T-helper 22 cell (primary cell): ENCODE data around the gene ADCY2.
A peak's percentile ranks its signal among the peaks of the same experiment; 100 is the strongest.

Source experiments
- DNase-seq: peaks from one replicate; pipeline ENCODE4 v3.0.0-alpha.2; 2020; ENCODE audit warnings: low read depth

The ADCY2 gene

GRCh38 chr5:7784683-7785380, 388.9 kb downstream of the ADCY2 start:
- no peak for DNase-seq

GRCh38 chr5:7787770-7788169, 391.8 kb downstream of the ADCY2 start:
- no peak for DNase-seq

- no peak for DNase-seq
Measured at GRCh38 chr5:7789567-7789966, 393.6 kb downstream of the ADCY2 start.

DNA sequence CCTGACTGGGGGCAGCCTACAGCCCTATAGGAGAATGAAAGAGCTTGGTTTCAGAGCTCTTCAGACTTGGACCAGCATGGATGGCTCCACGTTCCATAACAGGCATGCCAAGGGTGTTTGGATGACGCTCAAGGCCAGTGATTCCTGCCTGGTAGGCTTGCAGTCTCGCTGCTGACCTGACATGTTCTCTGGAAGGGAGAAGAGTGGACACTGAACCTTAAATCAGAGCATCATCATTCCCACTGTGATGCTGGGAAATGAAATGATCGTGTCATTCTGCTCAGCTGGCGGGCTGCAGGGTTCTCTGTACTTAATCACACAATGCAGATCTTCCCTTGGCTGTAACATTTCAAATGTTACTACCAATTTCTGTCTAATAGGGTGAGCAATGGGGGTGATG, 398.0 kb downstream of the ADCY2 start:
- no peak for DNase-seq

DNA sequence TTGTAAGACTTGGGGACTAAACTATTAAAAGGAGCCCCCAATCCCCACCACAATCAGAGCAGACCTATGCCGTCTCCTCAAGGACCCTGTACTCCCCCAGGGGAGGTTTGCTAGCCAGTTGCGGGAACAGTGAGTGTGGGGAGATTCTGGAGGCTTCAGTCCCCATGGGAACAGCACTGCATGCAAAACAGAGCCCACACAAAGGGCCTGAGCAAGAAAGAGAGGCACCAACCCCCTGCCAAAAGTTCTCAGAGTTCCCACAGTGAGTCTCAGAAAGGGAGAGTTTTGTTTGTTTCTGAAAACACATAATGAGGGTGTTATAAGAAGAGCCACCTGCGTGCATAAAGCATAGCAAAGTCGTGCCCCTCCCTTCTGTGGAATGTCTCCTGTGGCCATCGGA, 398.4 kb downstream of the ADCY2 start:
- no peak for DNase-seq

DNA sequence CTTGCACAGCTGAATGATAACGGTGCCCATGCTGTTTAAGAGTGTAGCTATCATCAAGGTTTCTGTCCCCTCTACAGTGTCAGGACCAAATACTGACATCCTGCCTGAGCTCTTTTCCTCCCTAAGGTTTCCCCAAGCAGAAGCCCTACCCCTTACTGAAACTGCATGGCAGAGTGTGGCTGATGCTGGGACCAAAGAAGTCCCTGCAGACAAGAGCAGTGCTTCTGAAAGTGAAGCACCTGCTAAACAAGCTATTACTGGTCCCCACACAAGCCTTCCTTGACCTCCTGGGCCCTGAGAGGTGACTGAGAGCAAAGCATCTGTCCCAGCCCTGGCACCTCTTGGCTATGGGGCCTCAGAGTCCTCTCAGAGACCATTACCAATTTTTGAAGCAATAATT, 398.9 kb downstream of the ADCY2 start:
- DNase-seq = no peak

GRCh38 chr5:7795306-7795705, 399.4 kb downstream of the ADCY2 start:
- DNase-seq = no peak

DNA sequence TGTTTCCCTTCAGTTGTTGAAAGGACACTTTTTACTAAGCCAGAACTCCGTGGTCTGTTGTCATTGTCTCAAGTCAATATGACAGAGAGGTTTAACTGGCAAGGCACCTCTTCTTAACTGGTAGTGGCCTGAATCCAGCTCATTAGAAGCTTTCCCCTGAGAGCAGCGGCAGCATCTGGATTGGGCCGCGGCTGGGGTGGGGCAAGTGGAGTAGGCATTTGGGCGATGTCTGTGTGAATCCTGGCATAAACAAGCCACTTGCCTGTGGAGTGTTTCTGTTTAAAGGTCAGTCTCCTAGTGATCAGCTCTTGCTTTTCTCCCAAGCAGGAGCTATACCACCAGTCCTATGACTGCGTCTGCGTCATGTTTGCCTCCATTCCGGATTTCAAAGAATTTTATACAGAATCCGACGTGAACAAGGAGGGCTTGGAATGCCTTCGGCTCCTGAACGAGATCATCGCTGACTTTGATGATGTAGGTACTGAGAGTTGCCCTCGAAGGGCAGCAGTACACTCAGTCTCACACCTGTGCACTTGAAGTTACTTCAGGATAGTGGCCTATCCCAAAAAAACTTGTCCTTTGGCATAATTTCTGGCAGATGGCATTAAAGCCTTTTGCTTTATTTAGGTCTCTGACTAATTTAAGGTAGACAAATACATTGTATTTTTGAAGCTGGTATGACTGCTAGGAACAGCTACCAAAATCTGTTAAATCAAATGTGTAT, 406.1 kb downstream of the ADCY2 start:
- DNase-seq = no peak

DNA sequence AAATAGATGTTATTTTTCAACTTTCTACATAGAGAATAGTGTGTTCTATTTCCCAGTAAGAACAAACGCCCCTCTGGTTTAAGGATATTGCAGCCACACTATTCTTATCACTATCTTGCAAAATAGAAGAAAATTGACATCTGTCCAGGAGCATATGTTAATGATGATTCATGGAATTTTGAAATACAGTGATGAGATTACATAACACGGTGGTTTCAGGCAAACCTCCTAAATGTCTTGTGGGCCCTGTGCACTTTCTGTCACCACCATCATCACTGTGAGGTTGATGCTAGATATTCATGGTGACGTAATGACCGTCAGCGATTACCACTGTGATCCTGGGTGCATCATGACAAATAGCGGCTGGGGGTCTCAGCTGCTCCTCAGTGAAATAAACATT, 406.9 kb downstream of the ADCY2 start:
- no peak for DNase-seq

DNA sequence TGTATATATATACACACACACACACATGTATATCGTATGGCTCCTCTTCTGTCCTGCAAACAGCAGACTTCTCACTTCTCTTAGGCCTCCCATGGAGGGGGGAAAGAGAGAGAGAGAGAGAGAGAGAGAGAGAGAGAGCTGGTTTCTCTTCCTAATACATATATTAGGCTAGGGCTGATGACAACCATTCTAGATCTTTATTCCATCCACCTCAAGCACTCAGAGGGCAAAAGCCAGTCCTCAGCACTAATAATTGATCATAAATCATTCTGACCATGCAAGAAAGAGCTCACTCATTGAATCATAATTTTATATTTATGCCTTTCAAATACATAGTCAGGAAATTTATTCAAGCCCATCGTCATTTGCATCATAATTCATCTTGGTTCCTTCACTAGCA, 408.0 kb downstream of the ADCY2 start:
- DNase-seq = no peak

DNA sequence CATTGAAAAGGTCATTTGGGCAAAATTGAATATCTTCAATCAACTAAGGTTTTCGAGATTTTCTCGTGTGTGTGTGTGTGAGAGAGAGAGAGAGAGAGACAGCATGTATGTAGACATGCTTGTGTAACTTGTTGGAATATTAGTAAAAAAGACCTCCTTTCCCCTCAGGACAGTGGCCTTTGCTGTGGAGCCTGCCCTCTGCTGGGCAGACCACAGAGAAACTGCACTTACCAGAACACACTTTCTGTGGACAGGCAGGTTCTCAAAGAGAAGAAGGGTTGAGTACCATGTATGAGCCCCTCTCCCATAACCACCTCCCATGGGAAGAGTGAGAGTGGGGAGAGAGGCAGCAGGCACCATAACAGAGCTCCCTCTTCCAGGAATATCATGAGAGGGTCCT, 409.4 kb downstream of the ADCY2 start:
- no peak for DNase-seq

DNA sequence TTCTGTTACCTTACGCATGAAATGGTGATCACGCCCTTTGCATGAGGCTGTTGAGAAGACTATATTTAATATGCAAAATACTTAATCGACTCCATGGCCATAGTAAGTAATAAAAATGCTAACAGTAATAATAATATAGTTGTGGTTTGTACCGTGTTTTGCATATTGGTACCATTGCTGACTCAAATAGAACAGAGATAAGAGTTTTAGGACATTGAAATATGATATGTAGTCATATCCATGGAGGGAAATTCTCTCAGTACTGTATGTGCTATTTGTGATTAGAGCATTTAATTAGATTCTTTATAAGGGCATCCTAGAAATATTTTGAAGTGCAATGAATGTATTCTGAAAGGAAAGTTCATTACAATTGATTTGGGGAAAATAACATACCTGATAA, 413.1 kb downstream of the ADCY2 start:
- DNase-seq = no peak

DNA sequence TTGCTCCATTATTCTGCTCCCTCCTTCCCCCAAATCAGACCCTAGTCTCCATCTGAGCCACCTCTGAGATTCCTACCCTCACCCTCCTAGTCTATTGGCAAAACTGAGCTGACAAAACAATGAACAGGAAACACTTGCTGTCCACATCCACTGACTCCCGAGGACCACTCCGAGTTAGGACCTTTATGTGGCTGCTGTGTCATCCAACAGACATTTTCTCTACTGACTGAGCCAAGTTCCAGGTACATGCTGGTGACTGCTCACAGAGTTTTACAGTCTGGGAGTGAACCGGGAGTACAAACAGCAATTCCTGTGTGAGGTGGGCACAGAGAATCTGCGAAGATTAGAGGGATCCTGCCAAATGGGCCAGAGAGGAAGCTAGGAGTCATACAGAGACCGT, 415.8 kb downstream of the ADCY2 start:
- DNase-seq = no peak

DNA sequence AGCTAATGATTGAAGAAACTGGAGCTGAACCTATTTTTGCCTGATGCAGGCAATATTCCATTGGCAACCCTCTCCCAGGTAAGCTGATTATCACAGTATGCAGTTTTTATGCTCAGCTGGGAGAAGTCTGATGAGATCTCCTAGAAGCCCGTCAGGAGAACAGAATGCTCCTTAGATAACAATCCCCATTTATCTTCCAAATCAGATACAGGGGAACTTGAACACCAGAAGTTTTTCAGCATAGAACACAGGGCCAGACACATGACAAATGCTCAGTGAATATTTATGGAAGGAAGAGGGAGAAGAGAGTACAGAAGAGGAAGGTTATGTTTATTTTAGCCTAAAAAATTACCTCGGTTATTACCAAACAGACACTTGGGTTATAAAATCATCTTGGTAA, 417.1 kb downstream of the ADCY2 start:
- DNase-seq = no peak

DNA sequence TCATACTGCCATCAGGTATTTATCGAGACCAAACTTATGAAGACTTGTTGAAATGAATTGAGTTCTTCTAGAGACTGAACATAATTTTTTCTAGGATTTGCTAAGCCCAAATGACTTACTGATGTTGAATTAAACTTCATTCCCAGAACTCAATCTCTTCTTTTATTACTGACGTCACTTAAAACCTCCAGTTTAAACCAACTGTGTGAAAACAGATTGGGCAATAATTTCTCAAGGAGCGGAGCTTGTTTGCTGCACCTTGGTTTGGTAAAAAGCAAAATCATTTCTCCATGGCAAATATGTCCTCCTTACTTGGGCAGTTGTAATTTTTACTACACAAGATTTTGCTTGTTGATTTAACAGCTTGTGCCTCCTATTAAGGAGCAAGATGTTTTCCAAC, 417.6 kb downstream of the ADCY2 start:
- no peak for DNase-seq

DNA sequence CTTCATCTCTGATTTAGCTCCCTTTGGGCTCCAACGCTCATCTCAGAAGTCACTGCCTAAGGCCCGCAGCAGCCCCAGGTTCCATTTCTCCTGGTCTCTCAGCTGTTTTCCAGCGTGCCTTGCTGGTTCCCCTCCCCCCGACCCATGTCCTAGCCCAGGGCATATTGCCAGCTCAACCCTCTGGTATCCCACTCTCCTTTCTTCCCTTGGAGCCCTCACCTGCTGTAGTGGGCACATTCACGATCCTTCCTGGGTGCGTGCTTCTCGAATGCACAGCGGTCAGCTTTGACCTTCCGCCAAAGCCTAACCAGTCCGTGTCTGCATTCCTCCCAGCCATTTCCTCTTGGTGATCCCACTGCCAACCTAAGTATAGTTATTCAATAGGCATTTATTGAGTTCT, 418.9 kb downstream of the ADCY2 start:
- DNase-seq = no peak

GRCh38 chr5:7815892-7816534, 420.1 kb downstream of the ADCY2 start:
- peak; percentile 17 for DNase-seq

DNA sequence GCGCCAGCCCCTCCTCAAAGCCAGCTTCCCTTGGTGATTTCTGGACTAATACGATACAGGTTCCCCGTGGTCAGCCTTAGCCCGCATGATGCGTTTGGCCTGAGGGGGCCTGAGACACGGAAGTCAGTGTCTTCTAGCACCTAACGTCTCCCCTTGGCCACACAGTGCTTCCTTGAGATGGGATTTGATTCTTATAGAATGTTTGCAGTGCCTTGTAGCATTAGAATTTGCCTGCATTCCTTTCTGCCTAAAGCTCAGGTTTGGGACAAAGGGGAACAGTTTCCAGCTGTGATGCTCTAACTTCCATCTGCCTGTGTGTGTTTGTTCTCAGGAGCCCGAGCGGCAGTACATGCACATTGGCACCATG, 420.6 kb downstream of the ADCY2 start:
- DNase-seq = no peak

DNA sequence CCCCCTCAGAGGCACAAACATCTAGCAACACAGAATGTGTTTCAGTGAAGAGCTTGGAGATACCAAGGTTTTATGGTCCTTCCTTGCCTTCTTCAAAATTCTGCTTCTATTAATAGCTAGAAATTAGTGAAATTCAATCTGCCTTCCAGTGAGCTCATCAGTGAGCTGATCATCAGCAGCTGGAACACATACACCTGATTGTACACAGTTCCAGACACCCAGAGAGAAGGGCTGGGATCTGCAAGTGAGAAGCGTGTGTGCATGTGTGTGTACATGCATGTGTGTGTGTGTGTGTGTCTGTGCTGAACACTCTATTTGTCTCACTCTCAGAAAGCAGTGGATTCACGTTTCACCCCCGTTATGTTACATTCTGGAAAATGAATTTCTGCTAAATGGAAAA, 426.5 kb downstream of the ADCY2 start:
- no peak for DNase-seq

GRCh38 chr5:7823594-7823993, 427.7 kb downstream of the ADCY2 start:
- DNase-seq = no peak

DNA sequence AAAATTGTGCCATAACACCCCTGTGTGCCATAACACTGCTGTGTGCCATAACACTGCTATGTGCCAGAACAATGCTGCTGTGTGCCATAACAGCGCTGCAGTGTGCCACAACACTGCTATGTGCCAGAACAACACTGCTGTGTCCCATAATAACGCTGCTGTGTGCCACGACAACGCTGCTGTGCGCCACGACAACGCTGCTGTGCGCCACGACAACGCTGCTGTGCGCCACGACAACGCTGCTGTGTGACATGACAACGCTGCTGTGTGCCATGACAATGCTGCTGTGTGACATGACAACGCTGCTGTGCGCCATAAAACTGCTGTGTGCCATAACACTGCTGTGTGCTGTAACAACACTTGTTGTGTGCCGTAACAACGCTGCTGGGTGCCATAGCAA, 429.1 kb downstream of the ADCY2 start:
- no peak for DNase-seq

DNA sequence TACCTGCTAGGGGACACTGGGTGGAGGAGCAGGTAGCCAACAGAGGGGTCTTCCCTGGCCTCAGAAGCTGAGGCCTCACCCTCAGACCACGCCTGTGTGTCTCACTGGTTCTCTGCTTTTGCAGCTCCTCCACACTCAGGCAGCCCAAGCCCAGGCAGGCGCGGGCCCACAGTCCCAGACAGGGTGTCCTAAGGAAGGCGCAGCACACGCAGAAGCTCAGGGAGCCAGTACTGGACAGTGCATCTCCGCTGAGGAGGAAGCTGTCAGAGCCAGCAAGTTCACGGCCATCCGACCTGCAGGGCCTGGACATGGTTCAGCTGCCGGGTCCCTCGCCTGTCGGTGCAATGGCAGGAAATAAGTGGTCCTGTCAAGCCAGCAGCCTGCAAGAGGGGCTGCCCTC, 429.7 kb downstream of the ADCY2 start:
- DNase-seq = no peak

DNA sequence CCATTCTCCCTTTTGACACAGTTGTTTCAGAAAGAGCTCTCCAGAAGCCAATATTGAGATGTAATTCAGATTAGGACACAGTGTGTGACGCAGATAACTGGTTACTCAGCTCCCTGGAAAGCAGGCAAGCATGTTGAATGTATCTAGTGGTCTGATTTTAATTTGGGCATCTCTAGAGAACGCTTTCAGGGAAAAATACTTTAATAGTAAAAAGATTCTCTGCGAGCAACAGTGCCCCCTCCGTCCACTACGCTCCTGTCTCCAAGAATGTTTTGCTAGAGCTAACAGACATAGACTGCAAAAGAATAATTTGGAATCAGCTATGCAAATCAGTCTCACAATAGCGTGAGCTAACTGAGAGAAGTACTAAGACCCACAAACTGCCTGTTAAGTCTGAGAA, 431.7 kb downstream of the ADCY2 start:
- DNase-seq = no peak

GRCh38 chr5:7828269-7828668, 432.3 kb downstream of the ADCY2 start:
- no peak for DNase-seq
